Ovary (tissue), 9 donors: ENCODE results near the gene LYRM1. TPM values are rescaled to one million over a fixed set of nuclear protein-coding genes. Genes with fewer than 3 reads are reported as not detected.

ENCODE experiments used
- DNase-seq, 5 donors: peaks; one replicate each; pipeline ENCODE4 v3.0.0-alpha.2; 2019 to 2020
- H3K27ac ChIP-seq, 2 donors: fragments of 200-600 bp; one replicate each; pipeline versions ENCODE4 v1.5.1 to v1.8.0; 2019 to 2022
- H3K27me3 ChIP-seq: fragments of 200-600 bp; one replicate; pipeline ENCODE4 v1.8.0; 2022
- H3K36me3 ChIP-seq: fragments of 200-600 bp; sonication (generic); one replicate; pipeline ENCODE4 v1.5.1; 2019
- H3K4me1 ChIP-seq: one replicate; pipeline ENCODE4 v1.8.1; 2013; ENCODE audit warnings: mild to moderate bottlenecking, moderate library complexity; ENCODE audit not compliant: insufficient read depth
- H3K4me3 ChIP-seq: fragments of 200-600 bp; sonication (generic); one replicate; pipeline ENCODE4 v1.5.1; 2017
- H3K9me3 ChIP-seq, 2 donors: fragments of 200-600 bp in 1 of 2; sonication (generic) in 1 of 2; one replicate each; pipeline versions ENCODE4 v1.5.1 to v1.8.1; 2013 to 2019; ENCODE audit warnings: mild to moderate bottlenecking in 1 of 2, moderate library complexity in 1 of 2
- CTCF ChIP-seq, 3 donors: fragments of 450-650 bp in 2 of 3; fragments of 200-600 bp in 1 of 3; IDR thresholded peaks; one replicate each; pipeline versions ENCODE4 v1.5.1 to v1.8.0; 2016 to 2022; ENCODE audit warnings: antibody characterized with exemption in 3 of 3, mild to moderate bottlenecking in 1 of 3
- EP300 ChIP-seq: sonication (generic); formaldehyde crosslinking; IDR thresholded peaks from one replicate; pipeline ENCODE4 v1.6.1; 2017; ENCODE audit warnings: antibody characterized with exemption
- POLR2A ChIP-seq: fragments of 450-650 bp; IDR thresholded peaks from one replicate; pipeline ENCODE4 v1.6.1; 2017; ENCODE audit warnings: antibody characterized with exemption, mild to moderate bottlenecking, moderate library complexity
- WGBS, 3 donors: extraction: QIAGEN DNeasy Blood & Tissue Kit in 1 of 3; methylation state at CpG; one replicate each; pipeline versions ENCODE4 v1.1.5 to v1.1.7; 2013 to 2017; 5-methylcytosine and 5-hydroxymethylcytosine counted together
- intact Hi-C, 4 donors: fragments of 100-400 bp; cut with DNase I; formaldehyde crosslinking; loops; one replicate each; pipeline versions ENCODE4 v1.11.0 to v1.15.1; 2022 to 2023
- polyA plus RNA-seq, 2 donors: library from polyadenylated mRNA; stranded (reverse); fragments of 200-250 nt in 1 of 2; fragments of 350-450 nt in 1 of 2; fragmentation: Illumina TruSeq in 1 of 2; extraction: RNeasy Lipid Tissue Mini Kit (QIAGEN cat#74804) in 1 of 2; gene quantifications; one replicate each; pipeline ENCODE4 v1.2.3, GENCODE V29; 2013 to 2014
- total RNA-seq, 7 donors: library from RNA; depleted of rRNA in 2 of 7; stranded (reverse); fragments of >200 nt in 2 of 7; fragmentation: NEBNext Ultra II Directional in 3 of 7; extraction: Animal tissue kit (Norgen Biotek cat#: 25700) in 3 of 7; gene quantifications; one replicate each; pipeline versions ENCODE4 v1.1.0 to v1.2.4, GENCODE V29; 2016 to 2023
- donor health status: DM: no; HTN: no; CAD: no; lungs with moderate emphysema.
- donor health status: DM: no; HTN: no; CAD: no.
- donor health status: Bipolar disorder and iron deficiency.
- donor health status: DM: yes; HTN: yes; CAD: no.
- donor health status: DM: no; HTN: no; CAD: no.
- donor health status: DM: yes; HTN: yes; CAD: no.

The LYRM1 gene
- total and polyA plus RNA-seq, 9 donors, result 31.6 to 64.5 (median 43.9) TPM

GRCh38 chr16:20865420-20866131 lies 35.0 kb upstream of the LYRM1 start:
- H3K4me3 ChIP-seq, result no peak overlapping the region
- WGBS, 3 donors, result 81 to 83% (median 82%) methylated on average over 6 of the region's 6 CpGs
- H3K4me1 ChIP-seq, result peaks cover 18% of the 10 kb centered on the region
- H3K9me3 ChIP-seq, result no peaks in the 10 kb centered on the region
- H3K27ac ChIP-seq, result no peak overlapping the region
- H3K36me3 ChIP-seq, result no peaks in the 10 kb centered on the region
- DNase-seq, result no peak
- intact Hi-C loops, result no loop called here
- no peaks in the 10 kb centered on the region for H3K27me3 ChIP-seq
- TF ChIP-seq POLR2A (no peak), CTCF (IDR thresholded peaks at IDR 0.05) (no peak), EP300 (no peak)

GRCh38 chr16:20866145-20866772 lies 34.3 kb upstream of the LYRM1 start:
- Histone ChIP-seq H3K27me3 (no peaks in the 10 kb centered on the region), H3K36me3 (no peaks in the 10 kb centered on the region), H3K4me1 (peaks cover 19% of the 10 kb centered on the region), H3K27ac (no peak overlapping the region), H3K4me3 (no peak overlapping the region), H3K9me3 (no peaks in the 10 kb centered on the region)
- intact Hi-C loops, result no loop called here
- TF ChIP-seq CTCF (IDR thresholded peaks at IDR 0.05) (no peak), EP300 (no peak), POLR2A (no peak)
- 72 to 76% (median 72%) methylated on average over 6 of the region's 6 CpGs for WGBS, 3 donors
- peak in 2 of 5 donors; percentile 28 to 43 for DNase-seq

- intact Hi-C loops, result no loop called here
- Histone ChIP-seq H3K36me3 (no peaks in the 10 kb centered on the region), H3K27ac (no peak overlapping the region), H3K4me1 (peaks cover 19% of the 10 kb centered on the region), H3K9me3 (no peaks in the 10 kb centered on the region), H3K27me3 (no peaks in the 10 kb centered on the region), H3K4me3 (no peak overlapping the region)
- 68 to 75% (median 74%) methylated on average over 3 of the region's 3 CpGs for WGBS, 3 donors
- DNase-seq, result no peak
- TF ChIP-seq CTCF (IDR thresholded peaks at IDR 0.05), result no peak
- TF ChIP-seq POLR2A, result no peak
- TF ChIP-seq EP300, result no peak
Observed at GRCh38 chr16:20866801-20867200, 33.8 kb upstream of the LYRM1 start.

GRCh38 chr16:20867585-20867984 lies 33.0 kb upstream of the LYRM1 start:
- peaks cover 19% of the 10 kb centered on the region for H3K4me1 ChIP-seq
- 73 to 85% (median 74%) methylated on average over 2 of the region's 2 CpGs for WGBS, 3 donors

More at GRCh38 chr16:20867585-20867984, 33.0 kb upstream of the LYRM1 start:
- Histone ChIP-seq H3K9me3 (no peaks in the 10 kb centered on the region), H3K36me3 (no peaks in the 10 kb centered on the region), H3K27me3 (no peaks in the 10 kb centered on the region), H3K27ac (no peak overlapping the region), H3K4me3 (no peak overlapping the region)
- TF ChIP-seq POLR2A (no peak), CTCF (IDR thresholded peaks at IDR 0.05) (no peak), EP300 (no peak)
- intact Hi-C loops, result no loop called here
- no peak for DNase-seq
